HL-60 (cell line): ENCODE results near the gene TFAP2A.

Experiments
- DNase-seq, 2 experiments: peaks; one replicate each; pipeline ENCODE4 v3.0.0-alpha.2; 2010 to 2020; ENCODE audit warnings: low read depth in 1 of 2, low spot score in 1 of 2
- H3K27ac ChIP-seq: fragments of 250-450 bp; sonication (Bioruptor Pico); replicated peaks from 2 replicates; pipeline ENCODE4 v1.5.1; 2020; ENCODE audit warnings: mild to moderate bottlenecking, moderate library complexity
- H3K27me3 ChIP-seq: fragments of 250-450 bp; sonication (Bioruptor Pico); 2 replicates; pipeline ENCODE4 v1.5.1; 2021; ENCODE audit warnings: mild to moderate bottlenecking, moderate library complexity; ENCODE audit not compliant: insufficient read depth, poor library complexity, severe bottlenecking
- H3K4me3 ChIP-seq: replicated peaks from 2 replicates; pipeline ENCODE4 v1.5.1; 2011; ENCODE audit warnings: mild to moderate bottlenecking, control low read depth, low read length; ENCODE audit not compliant: insufficient read depth
- CTCF ChIP-seq: IDR thresholded peaks from one replicate; pipeline ENCODE4 v1.5.1; 2011; ENCODE audit warnings: low read length, control low read depth, inconsistent platforms; ENCODE audit not compliant: insufficient read depth
- GABPA ChIP-seq: IDR thresholded peaks from 2 replicates; pipeline ENCODE4 v1.6.1; 2012; ENCODE audit warnings: low read depth
- POLR2AphosphoS5 ChIP-seq: IDR thresholded peaks from 2 replicates; pipeline ENCODE4 v1.6.1; 2012; ENCODE audit warnings: low read depth
- REST ChIP-seq: IDR thresholded peaks from 2 replicates; pipeline ENCODE4 v1.6.1; 2012; ENCODE audit warnings: low read depth; ENCODE audit not compliant: insufficient replicate concordance
- SPI1 ChIP-seq: IDR thresholded peaks from 2 replicates; pipeline ENCODE4 v1.6.1; 2012; ENCODE audit warnings: low read depth, mild to moderate bottlenecking, borderline replicate concordance

Gene TFAP2A

GRCh38 chr6:10461850-10462249 lies 47.0 kb upstream of the TFAP2A start:
- no peak for DNase-seq
- no peak for TF ChIP-seq SPI1
- no peak for TF ChIP-seq CTCF
- TF ChIP-seq REST = no peak
- no peak for TF ChIP-seq POLR2AphosphoS5
- no peak for TF ChIP-seq GABPA
- H3K27ac ChIP-seq = no peak overlapping the region
- no peak overlapping the region for H3K4me3 ChIP-seq
- H3K27me3 ChIP-seq = no peaks in the 10 kb centered on the region

- H3K27ac ChIP-seq = no peak overlapping the region
- H3K4me3 ChIP-seq = no peak overlapping the region
- no peaks in the 10 kb centered on the region for H3K27me3 ChIP-seq
- DNase-seq = no peak
- TF ChIP-seq CTCF (no peak), REST (no peak), GABPA (no peak), POLR2AphosphoS5 (no peak), SPI1 (no peak)
Observed at GRCh38 chr6:10460096-10460495, 45.2 kb upstream of the TFAP2A start.

GRCh38 chr6:10458287-10458686 lies 43.4 kb upstream of the TFAP2A start:
- H3K4me3 ChIP-seq = no peak overlapping the region
- DNase-seq = no peak
- no peaks in the 10 kb centered on the region for H3K27me3 ChIP-seq
- TF ChIP-seq CTCF (no peak), GABPA (no peak), REST (no peak), SPI1 (no peak), POLR2AphosphoS5 (no peak)
- H3K27ac ChIP-seq = no peak overlapping the region
